OCI-LY7 (cell line): ENCODE data around the gene SLC37A2. TPM values are rescaled to one million over a fixed set of nuclear protein-coding genes. Genes with fewer than 3 reads are reported as not detected.

Experiments
- BruUV-seq: library from RNA; stranded (reverse); fragments of 400-500 nt; replicated peaks from 2 replicates; lab custom pipeline; 2021; lab: Mats Ljungman, UMichigan
- CTCF ChIA-PET: fragments of 300-600 bp; sonication (Branson Sonifier 250); formaldehyde crosslinking; loops from one replicate; lab custom pipeline; 2022; ENCODE audit warnings: antibody characterized with exemption; ENCODE audit not compliant: unreplicated experiment; lab: Charles Lee
- POLR2A ChIA-PET: fragments of 300-600 bp; sonication (Branson Sonifier 250); formaldehyde crosslinking; loops from one replicate; lab custom pipeline; 2022; ENCODE audit warnings: antibody characterized with exemption; lab: Charles Lee
- DNase-seq: peaks from one replicate; pipeline ENCODE4 v3.0.0-alpha.2; 2015; ENCODE audit warnings: low spot score
- H2AFZ ChIP-seq: fragments of 200-600 bp; sonication (generic), shearing (Covaris generic); 2 replicates; pipeline ENCODE4 v1.6.1; 2014; ENCODE audit warnings: mild to moderate bottlenecking, antibody characterized with exemption, low read length, moderate library complexity
- H3K27ac ChIP-seq: fragments of 200-600 bp; sonication (generic); 2 replicates; pipeline ENCODE4 v1.5.1; 2014; ENCODE audit warnings: mixed run types, low read depth, mild to moderate bottlenecking, moderate library complexity, low read length, inconsistent platforms; ENCODE audit not compliant: poor library complexity, severe bottlenecking
- H3K36me3 ChIP-seq: fragments of 200-600 bp; sonication (generic); 2 replicates; pipeline ENCODE4 v1.6.1; 2014; ENCODE audit warnings: mild to moderate bottlenecking, antibody characterized with exemption, low read length, moderate library complexity, mixed read lengths; ENCODE audit not compliant: insufficient read depth
- H3K4me1 ChIP-seq: fragments of 200-600 bp; sonication (generic); 2 replicates; pipeline ENCODE4 v1.5.1; 2014; ENCODE audit warnings: mild to moderate bottlenecking, low read length; ENCODE audit not compliant: insufficient read depth, poor library complexity, severe bottlenecking
- H3K4me2 ChIP-seq: fragments of 200-600 bp; sonication (generic); 2 replicates; pipeline ENCODE4 v1.6.1; 2014; ENCODE audit warnings: mild to moderate bottlenecking, low read length
- H3K4me3 ChIP-seq: fragments of 200-600 bp; sonication (generic); 2 replicates; pipeline ENCODE4 v1.5.1; 2014; ENCODE audit warnings: mild to moderate bottlenecking, low read depth, low read length; ENCODE audit not compliant: poor library complexity, severe bottlenecking
- H3K79me2 ChIP-seq: fragments of 200-600 bp; sonication (generic); 2 replicates; pipeline ENCODE4 v1.6.1; 2016; ENCODE audit warnings: low read depth, mild to moderate bottlenecking, low read length, moderate library complexity, mixed read lengths; ENCODE audit not compliant: insufficient read depth
- H3K9me2 ChIP-seq: fragments of 200-600 bp; sonication (generic); 2 replicates; pipeline ENCODE4 v1.6.1; 2016; ENCODE audit warnings: mild to moderate bottlenecking, low read length, mixed read lengths; ENCODE audit not compliant: insufficient read depth
- H3K9me3 ChIP-seq: fragments of 200-600 bp; sonication (generic); 2 replicates; pipeline ENCODE4 v1.6.1; 2014; ENCODE audit warnings: mild to moderate bottlenecking, mixed run types, low read length, mixed read lengths
- H4K20me1 ChIP-seq: fragments of 200-600 bp; sonication (generic); 2 replicates; pipeline ENCODE4 v1.6.1; 2014; ENCODE audit warnings: mild to moderate bottlenecking, antibody characterized with exemption, low read length, moderate library complexity, mixed read lengths; ENCODE audit not compliant: insufficient read depth
- EZH2phosphoT487 ChIP-seq: fragments of 200-600 bp; sonication (generic); IDR thresholded peaks from 2 replicates; pipeline ENCODE4 v1.6.1; 2018; ENCODE audit warnings: low read depth, borderline replicate concordance, mild to moderate bottlenecking, mixed run types, antibody characterized with exemption, low read length, moderate library complexity, mixed read lengths
- intact Hi-C: fragments of 100-400 bp; cut with micrococcal nuclease; formaldehyde crosslinking; loops from one replicate; pipeline ENCODE4 v1.10.0; 2022; ENCODE audit not compliant: unreplicated experiment
- total RNA-seq, 2 experiments: library from RNA; depleted of rRNA in 1 of 2; stranded (reverse); fragments of >200 nt in 1 of 2; shearing (Covaris generic) in 1 of 2; gene quantifications; 2 replicates each; pipeline ENCODE4 v1.2.3, GENCODE V29; 2014 to 2022
- TF ChIP-seq, protein P1 (sequence below): fragments of 200-600 bp; sonication (generic); conservative IDR thresholded peaks from 2 replicates; pipeline ENCODE4 v1.5.1; 2014; ENCODE audit warnings: mild to moderate bottlenecking, antibody characterized with exemption, low read length, moderate library complexity, mixed read lengths

The SLC37A2 gene
- total RNA-seq, 2 experiments from 2014 or later: 0.57 to 0.93 TPM

DNA sequence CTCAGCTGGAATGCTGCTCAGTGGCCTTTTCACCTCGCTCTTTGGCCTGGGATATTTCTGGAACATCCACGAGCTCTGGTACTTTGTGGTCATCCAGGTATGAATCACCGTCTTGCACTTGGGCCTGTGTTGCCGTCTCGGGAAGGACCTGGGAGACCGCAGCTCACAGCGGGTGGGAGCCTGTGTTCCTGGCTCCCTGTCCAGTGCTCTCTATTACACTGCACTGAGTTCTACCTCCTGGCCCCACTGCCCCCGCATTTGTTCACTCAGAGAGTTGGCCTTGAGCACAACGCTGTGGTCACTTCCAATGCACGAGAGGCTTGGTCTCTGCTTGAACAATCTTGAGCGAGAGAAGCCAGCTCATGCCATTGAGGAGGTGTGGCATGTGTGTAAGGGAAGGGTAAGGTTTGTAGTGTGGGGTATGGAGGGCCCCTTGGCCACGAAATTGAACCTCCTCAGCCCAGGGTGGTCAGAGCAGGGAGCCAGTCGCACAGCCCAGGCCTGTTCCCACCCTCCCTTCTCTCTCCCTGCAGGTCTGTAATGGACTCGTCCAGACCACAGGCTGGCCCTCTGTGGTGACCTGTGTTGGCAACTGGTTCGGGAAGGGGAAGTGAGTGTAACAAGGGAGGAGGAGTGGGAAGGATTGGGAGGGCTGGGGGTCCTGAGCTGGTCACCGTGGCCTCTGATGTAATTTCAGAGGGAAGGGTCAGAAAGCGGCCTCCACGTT lies 16.2 kb downstream of the SLC37A2 start:
- Histone ChIP-seq H3K36me3 (no peaks in the 10 kb centered on the region), H3K9me2 (no peaks in the 10 kb centered on the region), H3K4me1 (peaks cover under 1% of the 10 kb centered on the region), H3K27ac (no peak overlapping the region), H4K20me1 (no peaks in the 10 kb centered on the region), H3K4me2 (no peak overlapping the region), H2AFZ (no peak overlapping the region), H3K9me3 (no peaks in the 10 kb centered on the region), H3K4me3 (no peak overlapping the region), H3K79me2 (no peaks in the 10 kb centered on the region)
- TF ChIP-seq, protein P1, sequence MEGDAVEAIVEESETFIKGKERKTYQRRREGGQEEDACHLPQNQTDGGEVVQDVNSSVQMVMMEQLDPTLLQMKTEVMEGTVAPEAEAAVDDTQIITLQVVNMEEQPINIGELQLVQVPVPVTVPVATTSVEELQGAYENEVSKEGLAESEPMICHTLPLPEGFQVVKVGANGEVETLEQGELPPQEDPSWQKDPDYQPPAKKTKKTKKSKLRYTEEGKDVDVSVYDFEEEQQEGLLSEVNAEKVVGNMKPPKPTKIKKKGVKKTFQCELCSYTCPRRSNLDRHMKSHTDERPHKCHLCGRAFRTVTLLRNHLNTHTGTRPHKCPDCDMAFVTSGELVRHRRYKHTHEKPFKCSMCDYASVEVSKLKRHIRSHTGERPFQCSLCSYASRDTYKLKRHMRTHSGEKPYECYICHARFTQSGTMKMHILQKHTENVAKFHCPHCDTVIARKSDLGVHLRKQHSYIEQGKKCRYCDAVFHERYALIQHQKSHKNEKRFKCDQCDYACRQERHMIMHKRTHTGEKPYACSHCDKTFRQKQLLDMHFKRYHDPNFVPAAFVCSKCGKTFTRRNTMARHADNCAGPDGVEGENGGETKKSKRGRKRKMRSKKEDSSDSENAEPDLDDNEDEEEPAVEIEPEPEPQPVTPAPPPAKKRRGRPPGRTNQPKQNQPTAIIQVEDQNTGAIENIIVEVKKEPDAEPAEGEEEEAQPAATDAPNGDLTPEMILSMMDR: no peak
- TF ChIP-seq EZH2phosphoT487: no peak
- intact Hi-C loops: no loop called here
- ChIA-PET CTCF (interaction anchor here (0.6 to 1.9 kb wide), 2 partner anchors 12 to 318 kb away, joined by 4 read pairs; no protein-coding TSS in a partner anchor), POLR2A (interaction anchor here (0.5 to 1.6 kb wide), 3 partner anchors 28 to 1483 kb away, joined by 3 to 5 read pairs (median 4); no protein-coding TSS in a partner anchor)
- DNase-seq: no peak
- BruUV-seq: no TSS peak

DNA sequence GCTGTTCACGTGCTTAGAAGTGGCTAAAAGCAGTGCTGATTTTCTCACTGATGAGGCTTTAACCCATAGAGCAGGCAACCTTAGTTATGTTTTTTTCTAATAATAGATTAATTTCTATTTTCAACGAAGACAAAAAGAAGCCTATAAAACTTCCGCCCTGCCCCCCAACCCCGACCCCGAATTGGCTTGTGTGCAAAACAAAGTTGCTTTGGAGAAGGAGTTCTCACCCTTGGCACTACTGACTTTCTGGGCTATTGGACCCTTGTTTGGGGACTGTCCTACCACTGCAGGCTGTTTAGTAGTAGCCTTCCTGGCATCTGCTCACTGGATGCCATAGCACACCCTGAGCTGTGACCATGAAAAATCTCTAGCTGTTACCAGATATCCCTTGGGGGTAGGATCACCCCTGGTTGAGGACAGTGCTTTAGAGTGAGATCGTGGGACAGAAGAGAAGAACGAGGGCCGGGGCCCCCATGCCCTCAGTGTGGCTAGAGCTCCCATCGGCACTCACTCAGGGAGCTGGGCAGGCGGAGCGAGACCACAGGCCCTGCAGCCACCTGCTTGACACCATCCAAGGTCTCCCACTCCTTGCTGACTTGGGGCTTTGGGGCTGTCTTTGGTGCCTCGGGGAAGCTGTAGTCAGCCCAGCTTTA lies 16.9 kb downstream of the SLC37A2 start:
- CTCF ChIA-PET: interaction anchor here (1.9 kb wide), 1 partner anchor 11 kb away, joined by 4 read pairs; no protein-coding TSS in a partner anchor
- H3K27ac ChIP-seq: no peak overlapping the region
- POLR2A ChIA-PET: interaction anchor here (0.5 to 1.3 kb wide), 3 partner anchors 31 to 1483 kb away, joined by 3 to 5 read pairs (median 5); partner anchors contain the start of gene TMEM218
- H3K9me2 ChIP-seq: no peaks in the 10 kb centered on the region
- no peaks in the 10 kb centered on the region for H3K79me2 ChIP-seq
- DNase-seq: no peak
- no peak overlapping the region for H2AFZ ChIP-seq
- no peaks in the 10 kb centered on the region for H3K9me3 ChIP-seq
- H3K36me3 ChIP-seq: no peaks in the 10 kb centered on the region
- no peak overlapping the region for H3K4me3 ChIP-seq
- H3K4me2 ChIP-seq: no peak overlapping the region
- H3K4me1 ChIP-seq: no peaks in the 10 kb centered on the region
- TF ChIP-seq EZH2phosphoT487: no peak
- TF ChIP-seq, protein P1: no peak
- BruUV-seq: no TSS peak
- intact Hi-C loops: no loop called here
- H4K20me1 ChIP-seq: no peaks in the 10 kb centered on the region
